ENCODE measurements around the gene REX1BD.
"Not testable (repeated sequence)": the region's sequence is repeated elsewhere in the genome, so short reads cannot be mapped to it uniquely, and the experiment has no call there.

REX1BD gene

GRCh38 chr19:18588611-18589379 is at the start of gene REX1BD:
TSS of gene REX1BD (plus strand) at chr19:18588798. CDS start at chr19:18588802, 4 bp downstream.
- DNase-seq (ENCODE audit: low read depth in 2 of 2): peak; percentile 77 to 88
- H3K4me3 ChIP-seq (replicated peaks in 1 of 2; ENCODE audit: low read depth in 2 of 2, low read length in 2 of 2): peak within 1 kb of the TSS; percentile 64 to 82
- TF ChIP-seq, protein P1, sequence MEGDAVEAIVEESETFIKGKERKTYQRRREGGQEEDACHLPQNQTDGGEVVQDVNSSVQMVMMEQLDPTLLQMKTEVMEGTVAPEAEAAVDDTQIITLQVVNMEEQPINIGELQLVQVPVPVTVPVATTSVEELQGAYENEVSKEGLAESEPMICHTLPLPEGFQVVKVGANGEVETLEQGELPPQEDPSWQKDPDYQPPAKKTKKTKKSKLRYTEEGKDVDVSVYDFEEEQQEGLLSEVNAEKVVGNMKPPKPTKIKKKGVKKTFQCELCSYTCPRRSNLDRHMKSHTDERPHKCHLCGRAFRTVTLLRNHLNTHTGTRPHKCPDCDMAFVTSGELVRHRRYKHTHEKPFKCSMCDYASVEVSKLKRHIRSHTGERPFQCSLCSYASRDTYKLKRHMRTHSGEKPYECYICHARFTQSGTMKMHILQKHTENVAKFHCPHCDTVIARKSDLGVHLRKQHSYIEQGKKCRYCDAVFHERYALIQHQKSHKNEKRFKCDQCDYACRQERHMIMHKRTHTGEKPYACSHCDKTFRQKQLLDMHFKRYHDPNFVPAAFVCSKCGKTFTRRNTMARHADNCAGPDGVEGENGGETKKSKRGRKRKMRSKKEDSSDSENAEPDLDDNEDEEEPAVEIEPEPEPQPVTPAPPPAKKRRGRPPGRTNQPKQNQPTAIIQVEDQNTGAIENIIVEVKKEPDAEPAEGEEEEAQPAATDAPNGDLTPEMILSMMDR (IDR thresholded peaks at IDR 0.05; ENCODE audit: low read depth, low read length): peak; percentile 79

- no peak for DNase-seq (ENCODE audit: low read depth in 2 of 2)
- TF ChIP-seq, protein P1 (IDR thresholded peaks at IDR 0.05; ENCODE audit: low read depth, low read length): no peak
- H3K4me3 ChIP-seq (replicated peaks in 1 of 2; ENCODE audit: low read depth in 2 of 2, low read length in 2 of 2): no peak overlapping the region
These were observed 49.2 kb upstream of the REX1BD start for GRCh38 chr19:18539372-18539771.

GRCh38 chr19:18540200-18540599 is 48.4 kb upstream of the REX1BD start:
- H3K4me3 ChIP-seq (replicated peaks in 1 of 2; ENCODE audit: low read depth in 2 of 2, low read length in 2 of 2); DNase-seq (ENCODE audit: low read depth in 2 of 2): not testable (repeated sequence)

DNA sequence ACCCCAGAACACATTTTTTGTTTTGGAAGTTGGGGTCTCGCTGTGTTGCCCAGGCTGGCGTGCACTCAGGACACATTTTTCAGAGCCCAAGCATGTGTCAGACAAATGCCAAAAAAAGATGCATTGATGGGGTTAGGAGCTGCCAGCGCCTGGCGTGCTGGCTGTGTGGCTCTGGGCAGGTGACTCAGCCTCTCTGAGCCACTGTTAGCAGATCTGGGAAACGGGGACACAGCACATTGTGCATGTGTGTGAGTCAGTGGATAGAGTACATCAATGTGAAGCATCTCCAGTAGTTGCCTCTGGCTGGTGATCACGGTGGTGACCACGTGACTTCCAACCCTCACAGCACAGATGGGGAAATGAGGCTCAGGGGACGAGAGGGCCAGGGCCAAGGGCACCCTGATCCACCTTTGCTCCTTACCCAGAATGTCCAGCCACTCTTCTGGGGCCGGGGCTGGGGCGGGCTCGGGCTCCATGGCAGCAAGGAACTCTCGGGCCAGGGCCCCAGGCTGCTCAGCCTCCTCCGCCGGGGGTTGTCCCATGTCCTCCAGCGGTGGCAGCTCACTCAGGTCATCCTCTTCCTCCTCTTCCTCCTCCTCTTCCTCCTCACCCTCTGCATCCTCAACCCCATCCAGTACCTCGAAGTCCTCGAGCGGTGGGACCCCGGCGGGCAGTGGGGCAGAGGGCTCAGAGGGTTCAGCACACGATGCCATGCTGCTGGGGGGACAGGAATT is 47.2 kb upstream of the REX1BD start:
- peak in 1 of 2 donors; percentile 75 for DNase-seq (ENCODE audit: low read depth in 2 of 2)
- peak overlapping the region in 1 of 2 donors; percentile 5 for H3K4me3 ChIP-seq (replicated peaks in 1 of 2; ENCODE audit: low read depth in 2 of 2, low read length in 2 of 2)
- TF ChIP-seq, protein P1 (IDR thresholded peaks at IDR 0.05; ENCODE audit: low read depth, low read length): no peak

GRCh38 chr19:18541992-18542940 is 46.3 kb upstream of the REX1BD start:
- peak; percentile 14 to 21 for DNase-seq (ENCODE audit: low read depth in 2 of 2)
- TF ChIP-seq, protein P1 (IDR thresholded peaks at IDR 0.05; ENCODE audit: low read depth, low read length): no peak
- peak overlapping the region; percentile 69 to 86 for H3K4me3 ChIP-seq (replicated peaks in 1 of 2; ENCODE audit: low read depth in 2 of 2, low read length in 2 of 2)

DNA sequence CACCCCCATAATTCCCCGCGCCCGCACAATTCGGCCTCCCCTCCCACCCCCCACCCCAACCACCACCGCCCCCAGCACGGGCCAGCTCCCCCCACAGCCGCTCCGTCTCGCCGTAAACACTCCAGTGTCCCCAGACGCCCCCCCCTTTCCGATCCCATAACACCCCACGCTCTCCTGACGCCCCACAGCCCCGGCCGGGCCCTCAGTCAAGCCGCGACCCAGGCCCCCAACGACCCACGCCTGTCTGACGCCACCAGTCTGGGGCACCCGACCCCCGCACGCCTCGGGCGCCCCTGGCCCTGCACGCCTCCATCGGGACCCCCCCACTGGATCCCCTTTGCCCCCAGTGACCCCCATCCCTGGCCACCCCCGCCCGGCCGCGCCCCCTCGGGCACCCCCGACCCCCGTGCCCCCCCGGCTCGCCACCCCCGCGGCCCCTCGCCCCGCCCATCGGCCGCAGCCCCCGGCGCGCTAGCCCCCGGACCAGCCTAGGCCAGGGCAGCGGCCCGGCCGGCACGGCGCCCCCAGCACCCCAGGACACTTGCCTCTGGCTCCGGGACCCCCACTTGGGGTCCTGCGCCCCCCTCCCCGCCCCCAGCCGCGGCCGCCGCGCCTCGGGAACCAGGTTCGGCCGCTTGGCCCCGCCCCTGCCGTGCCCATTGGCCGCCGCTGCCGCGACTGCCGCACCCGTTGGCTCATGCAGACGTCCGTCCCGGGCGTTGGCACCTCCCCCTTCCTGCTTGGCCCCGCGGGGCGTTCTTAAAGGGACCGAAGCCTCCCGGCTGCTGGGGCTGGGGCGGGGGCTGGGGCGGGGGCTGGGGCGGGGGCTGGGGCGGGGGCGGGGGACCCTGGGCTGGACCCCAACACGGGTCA is 45.4 kb upstream of the REX1BD start, which contains the start of gene FKBP8:
TSS of gene FKBP8 (minus strand) at position 633 of the 873 bp plus-strand sequence. CDS start 1,603 bp downstream, outside the sequence.
- peak within 1 kb of the TSS; percentile 69 to 86 for H3K4me3 ChIP-seq (replicated peaks in 1 of 2; ENCODE audit: low read depth in 2 of 2, low read length in 2 of 2)
- DNase-seq (ENCODE audit: low read depth in 2 of 2): peak; percentile 87 to 93
- TF ChIP-seq, protein P1 (IDR thresholded peaks at IDR 0.05; ENCODE audit: low read depth, low read length): no peak

Measured in cardiac fibroblast (primary cell).